HepG2 (cell line): ENCODE results near the gene OR1F1. TPM values are rescaled to one million over a fixed set of nuclear protein-coding genes. Genes with fewer than 3 reads are reported as not detected.

Experiments
- ATAC-seq: fragments of 200-7000 bp; cut with Tn5 transposase; 3 replicates; pipeline ENCODE4 v1.9.1; 2020; ENCODE audit warnings: mild to moderate bottlenecking, moderate library complexity
- BruUV-seq: library from RNA; stranded (reverse); fragments of 400-500 nt; replicated peaks from 2 replicates; lab custom pipeline; 2021; lab: Mats Ljungman, UMichigan
- CTCF ChIA-PET: fragments of 300-600 bp; formaldehyde crosslinking; extraction: SDS; loops from one replicate; lab custom pipeline; 2021; ENCODE audit warnings: low total read pairs, inconsistent platforms, low intra/inter-chr PET ratio; lab: Yijun Ruan, JAX
- POLR2A ChIA-PET: fragments of 350-600 bp; sonication (Branson Sonifier 250); formaldehyde crosslinking; loops from one replicate; lab custom pipeline; 2020; ENCODE audit warnings: antibody characterized with exemption, inconsistent platforms; lab: Yijun Ruan, JAX
- DNase-seq: peaks from one replicate; pipeline ENCODE4 v3.0.0-alpha.2; 2015; ENCODE audit warnings: low spot score
- FAIRE-seq: peaks from 3 replicates; lab custom pipeline; 2011; peaks lifted over from hg19 to GRCh38; lab: Jason Lieb, UNC
- H2AFZ ChIP-seq: one replicate; pipeline ENCODE4 v1.6.1; 2011; ENCODE audit warnings: low read length, inconsistent platforms
- H3K27ac ChIP-seq: fragments of 300-600 bp; 3 replicates; pipeline ENCODE4 v1.8.0; 2011; ENCODE audit warnings: mixed run types, mild to moderate bottlenecking, mixed read lengths, low read length, inconsistent platforms; ENCODE audit not compliant: insufficient read depth; ENCODE audit errors: extremely low read length
- H3K27me3 ChIP-seq, 2 experiments: fragments of 200-600 bp in 1 of 2; 2 replicates in 1 of 2; 3 replicates in 1 of 2; pipeline versions ENCODE4 v1.6.0 to v1.8.0; 2011; ENCODE audit warnings: low read length in 2 of 2, mild to moderate bottlenecking in 2 of 2, moderate library complexity in 2 of 2, inconsistent platforms in 1 of 2; ENCODE audit not compliant: insufficient read depth in 2 of 2, control insufficient read depth in 1 of 2
- H3K36me3 ChIP-seq, 2 experiments: fragments of 200-600 bp in 1 of 2; replicated peaks in 1 of 2; 2 replicates in 1 of 2; 3 replicates in 1 of 2; pipeline versions ENCODE4 v1.5.1 to v1.8.0; 2011; ENCODE audit warnings: low read length in 2 of 2, inconsistent platforms in 1 of 2; ENCODE audit not compliant: insufficient read depth in 2 of 2, control insufficient read depth in 1 of 2
- H3K4me1 ChIP-seq: 2 replicates; pipeline ENCODE4 v1.5.1; 2012; ENCODE audit warnings: low read length, inconsistent platforms; ENCODE audit not compliant: insufficient read depth
- H3K4me2 ChIP-seq: 2 replicates; pipeline ENCODE4 v1.6.0; 2011; ENCODE audit warnings: low read depth, low read length, inconsistent platforms
- H3K4me3 ChIP-seq, 3 experiments: fragments of 200-600 bp in 1 of 3; sonication (generic), shearing (Covaris generic) in 1 of 3; replicated peaks in 1 of 3; 2 replicates each; pipeline ENCODE4 v1.5.1; 2011 to 2016; ENCODE audit warnings: low read length in 3 of 3, inconsistent platforms in 2 of 3, low read depth in 2 of 3, mild to moderate bottlenecking in 2 of 3, control low read depth in 1 of 3, mixed read lengths in 1 of 3; ENCODE audit not compliant: insufficient read depth in 1 of 3
- H3K79me2 ChIP-seq: one replicate; pipeline ENCODE4 v1.6.1; 2011; ENCODE audit warnings: low read length, inconsistent platforms; ENCODE audit not compliant: insufficient read depth
- H3K9ac ChIP-seq: 2 replicates; pipeline ENCODE4 v1.6.0; 2011; ENCODE audit warnings: mild to moderate bottlenecking, low read depth, low read length, inconsistent platforms; ENCODE audit not compliant: insufficient read depth
- H3K9me3 ChIP-seq: 2 replicates; pipeline ENCODE4 v1.5.1; 2012; ENCODE audit warnings: mild to moderate bottlenecking, low read length
- H4K20me1 ChIP-seq: 2 replicates; pipeline ENCODE4 v1.6.0; 2011; ENCODE audit warnings: inconsistent platforms, mild to moderate bottlenecking, low read length, moderate library complexity; ENCODE audit not compliant: insufficient read depth
- ELF4 ChIP-seq: sonication (generic); formaldehyde crosslinking; IDR thresholded peaks from 2 replicates; pipeline ENCODE4 v1.5.0; 2020; ENCODE audit warnings: missing genetic modification reagents, mild to moderate bottlenecking, moderate library complexity, borderline replicate concordance
- NFATC3 ChIP-seq: sonication (generic); formaldehyde crosslinking; IDR thresholded peaks from 2 replicates; pipeline ENCODE4 v1.5.1; 2020; ENCODE audit warnings: mild to moderate bottlenecking, missing genetic modification reagents
- REPIN1 ChIP-seq: sonication (generic); formaldehyde crosslinking; IDR thresholded peaks from 2 replicates; pipeline ENCODE4 v1.8.0; 2022; ENCODE audit warnings: missing genetic modification reagents, low read depth, mild to moderate bottlenecking, borderline replicate concordance
- SATB2 ChIP-seq: sonication (generic); formaldehyde crosslinking; IDR thresholded peaks from 2 replicates; pipeline ENCODE4 v1.5.0; 2020; ENCODE audit warnings: missing genetic modification reagents
- ZHX2 ChIP-seq, 2 experiments: sonication (generic) in 1 of 2; formaldehyde crosslinking in 1 of 2; IDR thresholded peaks; 2 replicates each; pipeline versions ENCODE4 v1.6.1 to v1.9.0; 2014 to 2022; ENCODE audit warnings: antibody characterized with exemption in 1 of 2, borderline replicate concordance in 1 of 2, inconsistent platforms in 1 of 2, low read depth in 1 of 2, missing genetic modification reagents in 1 of 2
- ZNF33A ChIP-seq: sonication (generic); formaldehyde crosslinking; IDR thresholded peaks from 2 replicates; pipeline ENCODE4 v1.5.1; 2020; ENCODE audit warnings: missing genetic modification reagents, mild to moderate bottlenecking, moderate library complexity, borderline replicate concordance
- ZNF441 ChIP-seq: sonication (generic); formaldehyde crosslinking; IDR thresholded peaks from 2 replicates; pipeline ENCODE4 v1.7.0; 2021; ENCODE audit warnings: missing genetic modification reagents, borderline replicate concordance
- ZNF777 ChIP-seq: sonication (generic); formaldehyde crosslinking; IDR thresholded peaks from 2 replicates; pipeline ENCODE4 v1.4.0; 2020; ENCODE audit warnings: missing genetic modification reagents
- ZNF781 ChIP-seq: sonication (generic); formaldehyde crosslinking; IDR thresholded peaks from 2 replicates; pipeline ENCODE4 v1.5.1; 2020; ENCODE audit warnings: borderline replicate concordance, mild to moderate bottlenecking, missing genetic modification reagents; ENCODE audit errors: not compliant biosample characterization
- WGBS: methylation state at CpG from one replicate; pipeline ENCODE4 v1.1.6; 2017; ENCODE audit warnings: low lambda C conversion rate; 5-methylcytosine and 5-hydroxymethylcytosine counted together
- in situ Hi-C: cut with HindIII; loops from 2 replicates; pipeline ENCODE4 v1.10.0; 2017; ENCODE audit warnings: low pct_unique_long_range_greater_than_20kb; ENCODE audit not compliant: extremely low pct_ligation_motif_present
- intact Hi-C: fragments of 100-400 bp; cut with micrococcal nuclease; formaldehyde crosslinking; loops from one replicate; pipeline ENCODE4 v1.10.0; 2022; ENCODE audit not compliant: unreplicated experiment
- polyA plus RNA-seq, 8 experiments: library from polyadenylated mRNA; depleted of rRNA in 3 of 8; stranded (reverse) in 7 of 8; unstranded in 1 of 8; fragments of >200 nt; fragmentation: Illumina TruSeq in 4 of 8; extraction: Trizol in 4 of 8; gene quantifications; 2 replicates each; pipeline versions ENCODE4 v1.2.1 to v1.2.3, GENCODE V29; 2011 to 2016; ENCODE audit warnings: low read depth in 4 of 8, missing spikeins in 1 of 8, mixed read lengths in 1 of 8; ENCODE audit not compliant: insufficient read depth in 1 of 8
- total RNA-seq, 5 experiments: library from RNA; depleted of rRNA; stranded (reverse); fragments of >200 nt; fragmentation: Illumina TruSeq; extraction: Trizol; gene quantifications; 2 replicates each; pipeline ENCODE4 v1.2.3, GENCODE V29; 2016; ENCODE audit warnings: low read depth in 1 of 5
- TF ChIP-seq, protein P1 (sequence below): sonication (generic); formaldehyde crosslinking; IDR thresholded peaks from 2 replicates; pipeline ENCODE4 v1.5.1; 2020; ENCODE audit warnings: mild to moderate bottlenecking, missing genetic modification reagents, borderline replicate concordance
- TF ChIP-seq, protein P2 (sequence below): sonication (generic); formaldehyde crosslinking; IDR thresholded peaks from 2 replicates; pipeline ENCODE4 v1.8.1; 2023; ENCODE audit warnings: mild to moderate bottlenecking, inconsistent platforms, moderate library complexity, missing genetic modification reagents, borderline replicate concordance

Gene OR1F1
- total and polyA plus RNA-seq, 2 of the 13 experiments (the other 11 are each of a cell fraction or from before 2014, with no cell fraction given): 0.90 TPM; not detected in 1

GRCh38 chr16:3254309-3254708, 66.3 kb downstream of the OR1F1 start:
- ATAC-seq: no peak
- POLR2A ChIA-PET: no interaction called here
- CTCF ChIA-PET: no interaction called here
- TF ChIP-seq ZNF777 (CRISPR knock-in tag): no peak
- no peak for TF ChIP-seq ZNF33A (CRISPR knock-in tag)
- TF ChIP-seq ZNF441 (CRISPR knock-in tag): no peak
- TF ChIP-seq ZHX2 (IDR thresholded peaks at IDR 0.05; ENCODE audit: low read depth): no peak
- TF ChIP-seq ZHX2 (CRISPR knock-in tag; IDR thresholded peaks at IDR 0.05; ENCODE audit: borderline replicate concordance): no peak
- TF ChIP-seq, protein P1, sequence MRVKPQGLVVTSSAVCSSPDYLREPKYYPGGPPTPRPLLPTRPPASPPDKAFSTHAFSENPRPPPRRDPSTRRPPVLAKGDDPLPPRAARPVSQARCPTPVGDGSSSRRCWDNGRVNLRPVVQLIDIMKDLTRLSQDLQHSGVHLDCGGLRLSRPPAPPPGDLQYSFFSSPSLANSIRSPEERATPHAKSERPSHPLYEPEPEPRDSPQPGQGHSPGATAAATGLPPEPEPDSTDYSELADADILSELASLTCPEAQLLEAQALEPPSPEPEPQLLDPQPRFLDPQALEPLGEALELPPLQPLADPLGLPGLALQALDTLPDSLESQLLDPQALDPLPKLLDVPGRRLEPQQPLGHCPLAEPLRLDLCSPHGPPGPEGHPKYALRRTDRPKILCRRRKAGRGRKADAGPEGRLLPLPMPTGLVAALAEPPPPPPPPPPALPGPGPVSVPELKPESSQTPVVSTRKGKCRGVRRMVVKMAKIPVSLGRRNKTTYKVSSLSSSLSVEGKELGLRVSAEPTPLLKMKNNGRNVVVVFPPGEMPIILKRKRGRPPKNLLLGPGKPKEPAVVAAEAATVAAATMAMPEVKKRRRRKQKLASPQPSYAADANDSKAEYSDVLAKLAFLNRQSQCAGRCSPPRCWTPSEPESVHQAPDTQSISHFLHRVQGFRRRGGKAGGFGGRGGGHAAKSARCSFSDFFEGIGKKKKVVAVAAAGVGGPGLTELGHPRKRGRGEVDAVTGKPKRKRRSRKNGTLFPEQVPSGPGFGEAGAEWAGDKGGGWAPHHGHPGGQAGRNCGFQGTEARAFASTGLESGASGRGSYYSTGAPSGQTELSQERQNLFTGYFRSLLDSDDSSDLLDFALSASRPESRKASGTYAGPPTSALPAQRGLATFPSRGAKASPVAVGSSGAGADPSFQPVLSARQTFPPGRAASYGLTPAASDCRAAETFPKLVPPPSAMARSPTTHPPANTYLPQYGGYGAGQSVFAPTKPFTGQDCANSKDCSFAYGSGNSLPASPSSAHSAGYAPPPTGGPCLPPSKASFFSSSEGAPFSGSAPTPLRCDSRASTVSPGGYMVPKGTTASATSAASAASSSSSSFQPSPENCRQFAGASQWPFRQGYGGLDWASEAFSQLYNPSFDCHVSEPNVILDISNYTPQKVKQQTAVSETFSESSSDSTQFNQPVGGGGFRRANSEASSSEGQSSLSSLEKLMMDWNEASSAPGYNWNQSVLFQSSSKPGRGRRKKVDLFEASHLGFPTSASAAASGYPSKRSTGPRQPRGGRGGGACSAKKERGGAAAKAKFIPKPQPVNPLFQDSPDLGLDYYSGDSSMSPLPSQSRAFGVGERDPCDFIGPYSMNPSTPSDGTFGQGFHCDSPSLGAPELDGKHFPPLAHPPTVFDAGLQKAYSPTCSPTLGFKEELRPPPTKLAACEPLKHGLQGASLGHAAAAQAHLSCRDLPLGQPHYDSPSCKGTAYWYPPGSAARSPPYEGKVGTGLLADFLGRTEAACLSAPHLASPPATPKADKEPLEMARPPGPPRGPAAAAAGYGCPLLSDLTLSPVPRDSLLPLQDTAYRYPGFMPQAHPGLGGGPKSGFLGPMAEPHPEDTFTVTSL: no peak
- no peak for TF ChIP-seq NFATC3 (CRISPR knock-in tag)
- TF ChIP-seq, protein P2, sequence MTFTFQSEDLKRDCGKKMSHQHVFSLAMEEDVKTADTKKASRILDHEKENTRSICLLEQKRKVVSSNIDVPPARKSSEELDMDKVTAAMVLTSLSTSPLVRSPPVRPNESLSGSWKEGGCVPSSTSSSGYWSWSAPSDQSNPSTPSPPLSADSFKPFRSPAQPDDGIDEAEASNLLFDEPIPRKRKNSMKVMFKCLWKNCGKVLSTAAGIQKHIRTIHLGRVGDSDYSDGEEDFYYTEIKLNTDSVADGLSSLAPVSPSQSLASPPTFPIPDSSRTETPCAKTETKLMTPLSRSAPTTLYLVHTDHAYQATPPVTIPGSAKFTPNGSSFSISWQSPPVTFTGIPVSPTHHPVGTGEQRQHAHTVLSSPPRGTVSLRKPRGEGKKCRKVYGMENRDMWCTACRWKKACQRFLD (CRISPR knock-in tag): no peak
- TF ChIP-seq ELF4 (CRISPR knock-in tag): no peak
- no peak for TF ChIP-seq ZNF781
- no peak for TF ChIP-seq SATB2
- TF ChIP-seq REPIN1 (CRISPR knock-in tag): no peak

More at GRCh38 chr16:3254309-3254708, 66.3 kb downstream of the OR1F1 start:
- FAIRE-seq: no peak
- 46% methylated on average over 17 of the region's 35 CpGs for WGBS
- H3K9me3 ChIP-seq: no peaks in the 10 kb centered on the region
- H3K79me2 ChIP-seq: no peaks in the 10 kb centered on the region
- H3K4me3 ChIP-seq: no peak overlapping the region
- intact Hi-C loops: no loop called here
- no peaks in the 10 kb centered on the region for H3K36me3 ChIP-seq
- in situ Hi-C loops: no loop called here
- H3K9ac ChIP-seq: no peak overlapping the region
- DNase-seq: no peak
- BruUV-seq: no TSS peak
- peaks cover 10 to 44% of the 10 kb centered on the region in 2 experiments; a peak in 4 of 5 replicates for H3K27me3 ChIP-seq
- no peaks in the 10 kb centered on the region for H4K20me1 ChIP-seq
- no peak overlapping the region for H3K27ac ChIP-seq
- no peak overlapping the region for H2AFZ ChIP-seq
- H3K4me2 ChIP-seq: no peak overlapping the region
- H3K4me1 ChIP-seq: peaks cover 28% of the 10 kb centered on the region
